HepG2 (cell line): ENCODE data around the gene CSK. TPM values are rescaled to one million over a fixed set of nuclear protein-coding genes. Genes with fewer than 3 reads are reported as not detected.

Source experiments
- ARNTL ChIP-seq: sonication (generic); formaldehyde crosslinking; IDR thresholded peaks from 2 replicates; pipeline ENCODE4 v1.4.0; 2020; ENCODE audit warnings: mild to moderate bottlenecking, missing genetic modification reagents
- BCL6 ChIP-seq: IDR thresholded peaks from 2 replicates; pipeline ENCODE4 v1.6.1; 2016; ENCODE audit warnings: missing genetic modification reagents, missing compliant biosample characterization
- CENPX ChIP-seq: sonication (generic); formaldehyde crosslinking; IDR thresholded peaks from 2 replicates; pipeline ENCODE4 v1.9.0; 2021; ENCODE audit warnings: mild to moderate bottlenecking, missing genetic modification reagents, moderate library complexity
- DMTF1 ChIP-seq: sonication (generic); formaldehyde crosslinking; IDR thresholded peaks from 2 replicates; pipeline ENCODE4 v1.4.0; 2020; ENCODE audit warnings: mild to moderate bottlenecking, missing genetic modification reagents
- EZH2 ChIP-seq: conservative IDR thresholded peaks from 2 replicates; pipeline ENCODE4 v1.6.1; 2012; ENCODE audit warnings: mild to moderate bottlenecking, low read depth, low read length, moderate library complexity
- HMG20B ChIP-seq: conservative IDR thresholded peaks from 2 replicates; pipeline ENCODE4 v1.6.1; 2016; ENCODE audit warnings: missing genetic modification reagents, missing compliant biosample characterization
- IRF2 ChIP-seq: IDR thresholded peaks from 2 replicates; pipeline ENCODE4 v1.6.1; 2018; ENCODE audit warnings: missing genetic modification reagents, missing compliant biosample characterization
- MAF1 ChIP-seq: sonication (generic); formaldehyde crosslinking; IDR thresholded peaks from 2 replicates; pipeline ENCODE4 v1.5.0; 2020; ENCODE audit warnings: missing genetic modification reagents, borderline replicate concordance
- MATR3 ChIP-seq: sonication (generic); formaldehyde crosslinking; IDR thresholded peaks from 2 replicates; pipeline ENCODE4 v1.4.0; 2020; ENCODE audit warnings: missing genetic modification reagents
- NCOA1 ChIP-seq: sonication (generic); formaldehyde crosslinking; IDR thresholded peaks from 2 replicates; pipeline ENCODE4 v1.9.0; 2021; ENCODE audit warnings: missing genetic modification reagents
- NFIB ChIP-seq: sonication (generic); formaldehyde crosslinking; IDR thresholded peaks from 2 replicates; pipeline ENCODE4 v1.9.0; 2021; ENCODE audit warnings: missing genetic modification reagents, mild to moderate bottlenecking, borderline replicate concordance
- PRPF4 ChIP-seq: fragments of 200-400 bp; formaldehyde crosslinking; IDR thresholded peaks from 2 replicates; pipeline ENCODE4 v1.6.1; 2016; ENCODE audit warnings: low read length, low read depth; ENCODE audit not compliant: poor library complexity, severe bottlenecking
- RNF219 ChIP-seq: sonication (generic); formaldehyde crosslinking; IDR thresholded peaks from 2 replicates; pipeline ENCODE4 v1.5.0; 2020; ENCODE audit warnings: mild to moderate bottlenecking, missing genetic modification reagents
- SRSF9 ChIP-seq: fragments of 200-400 bp; formaldehyde crosslinking; IDR thresholded peaks from 2 replicates; pipeline ENCODE4 v1.6.1; 2018; ENCODE audit warnings: borderline replicate concordance, mild to moderate bottlenecking, low read depth, low read length; ENCODE audit not compliant: insufficient read depth, poor library complexity, severe bottlenecking
- XBP1 ChIP-seq: sonication (generic); formaldehyde crosslinking; IDR thresholded peaks from 2 replicates; pipeline ENCODE4 v1.5.0; 2020; ENCODE audit warnings: missing genetic modification reagents
- YEATS4 ChIP-seq: sonication (generic); formaldehyde crosslinking; IDR thresholded peaks from 2 replicates; pipeline ENCODE4 v1.4.0; 2020; ENCODE audit warnings: missing genetic modification reagents, borderline replicate concordance
- ZBTB7A ChIP-seq: sonication (generic); formaldehyde crosslinking; IDR thresholded peaks from 2 replicates; pipeline ENCODE4 v1.8.0; 2022; ENCODE audit warnings: mild to moderate bottlenecking, missing genetic modification reagents
- ZFP41 ChIP-seq: sonication (generic); formaldehyde crosslinking; IDR thresholded peaks from 2 replicates; pipeline ENCODE4 v1.4.0; 2020; ENCODE audit warnings: mild to moderate bottlenecking, missing genetic modification reagents, borderline replicate concordance
- ZNF20 ChIP-seq: sonication (generic); formaldehyde crosslinking; IDR thresholded peaks from 2 replicates; pipeline ENCODE4 v1.4.0; 2020; ENCODE audit warnings: mild to moderate bottlenecking, moderate library complexity, missing genetic modification reagents
- ZNF567 ChIP-seq: sonication (generic); formaldehyde crosslinking; IDR thresholded peaks from 2 replicates; pipeline ENCODE4 v1.8.1; 2023; ENCODE audit warnings: mild to moderate bottlenecking, missing genetic modification reagents, borderline replicate concordance
- ZNF577 ChIP-seq: sonication (generic); formaldehyde crosslinking; IDR thresholded peaks from 2 replicates; pipeline ENCODE4 v1.4.0; 2020; ENCODE audit warnings: mild to moderate bottlenecking, low read depth, missing genetic modification reagents, borderline replicate concordance
- ZNF780A ChIP-seq: sonication (generic); formaldehyde crosslinking; IDR thresholded peaks from 2 replicates; pipeline ENCODE4 v1.8.0; 2022; ENCODE audit warnings: mild to moderate bottlenecking, missing genetic modification reagents, moderate library complexity
- ZSCAN22 ChIP-seq: sonication (generic); formaldehyde crosslinking; IDR thresholded peaks from 2 replicates; pipeline ENCODE4 v1.4.0; 2020; ENCODE audit warnings: mild to moderate bottlenecking, missing genetic modification reagents
- polyA plus RNA-seq, 8 experiments: library from polyadenylated mRNA; depleted of rRNA in 3 of 8; stranded (reverse) in 7 of 8; unstranded in 1 of 8; fragments of >200 nt; fragmentation: Illumina TruSeq in 4 of 8; extraction: Trizol in 4 of 8; gene quantifications; 2 replicates each; pipeline versions ENCODE4 v1.2.1 to v1.2.3, GENCODE V29; 2011 to 2016; ENCODE audit warnings: low read depth in 4 of 8, missing spikeins in 1 of 8, mixed read lengths in 1 of 8; ENCODE audit not compliant: insufficient read depth in 1 of 8
- total RNA-seq, 5 experiments: library from RNA; depleted of rRNA; stranded (reverse); fragments of >200 nt; fragmentation: Illumina TruSeq; extraction: Trizol; gene quantifications; 2 replicates each; pipeline ENCODE4 v1.2.3, GENCODE V29; 2016; ENCODE audit warnings: low read depth in 1 of 5

The CSK gene
- total and polyA plus RNA-seq, 2 of the 13 experiments (the other 11 are each of a cell fraction or from before 2014, with no cell fraction given), result 12.5 to 21.3 TPM

GRCh38 chr15:74799856-74800558 lies 18.1 kb downstream of the CSK start (continued):
- TF ChIP-seq ARNTL (CRISPR knock-in tag) (no peak), MAF1 (CRISPR knock-in tag) (no peak), MATR3 (CRISPR knock-in tag) (no peak), NFIB (CRISPR knock-in tag) (0 out of 2 replicates have a peak, but pooled peaks have one; percentile 35), RNF219 (CRISPR knock-in tag) (no peak), HMG20B (CRISPR knock-in tag) (no peak), SRSF9 (no peak), BCL6 (CRISPR knock-in tag) (no peak), DMTF1 (CRISPR knock-in tag) (no peak), EZH2 (no peak), NCOA1 (CRISPR knock-in tag) (0 out of 2 replicates have a peak, but pooled peaks have one; percentile 41), IRF2 (CRISPR knock-in tag) (peak; percentile 33; the same call in 1 of the 2 replicates), CENPX (no peak), PRPF4 (no peak), ZFP41 (CRISPR knock-in tag) (no peak), ZNF577 (no peak), XBP1 (CRISPR knock-in tag) (no peak), ZBTB7A (no peak; the same call in 1 of the 2 replicates), ZSCAN22 (no peak), ZNF567 (no peak), ZNF20 (no peak), ZNF780A (CRISPR knock-in tag) (no peak), YEATS4 (CRISPR knock-in tag) (no peak)
